GM03348 (cell line): Measurements from ENCODE around the gene SMARCD2.

Experiments used
- DNase-seq: peaks from one replicate; pipeline ENCODE4 v3.0.0; 2012; ENCODE audit warnings: low spot score

Gene SMARCD2

DNA sequence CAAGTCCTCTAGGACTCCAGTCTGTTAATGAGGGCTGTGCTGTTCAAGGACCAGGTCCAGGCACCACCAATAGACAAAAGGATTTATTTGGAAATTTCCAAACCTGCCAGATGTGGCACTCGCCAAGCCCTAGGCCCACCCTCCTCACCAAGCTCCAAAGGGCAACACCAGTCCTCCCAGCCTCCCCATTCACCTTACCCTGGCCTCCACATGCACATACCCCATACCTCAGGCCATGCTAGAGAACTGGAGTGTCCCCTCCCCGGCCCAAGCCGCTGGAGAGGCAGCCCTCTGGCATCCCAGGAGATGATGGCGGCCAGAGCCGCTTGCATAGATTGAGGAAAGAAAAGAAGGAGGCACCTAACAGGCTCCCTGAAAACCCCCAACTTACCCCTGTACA, 10.5 kb downstream of the SMARCD2 start:
- no peak for DNase-seq

- DNase-seq = no peak
These were observed 11.0 kb downstream of the SMARCD2 start for GRCh38 chr17:63831505-63831904.

GRCh38 chr17:63830904-63831491, 11.5 kb downstream of the SMARCD2 start:
- DNase-seq = no peak

DNA sequence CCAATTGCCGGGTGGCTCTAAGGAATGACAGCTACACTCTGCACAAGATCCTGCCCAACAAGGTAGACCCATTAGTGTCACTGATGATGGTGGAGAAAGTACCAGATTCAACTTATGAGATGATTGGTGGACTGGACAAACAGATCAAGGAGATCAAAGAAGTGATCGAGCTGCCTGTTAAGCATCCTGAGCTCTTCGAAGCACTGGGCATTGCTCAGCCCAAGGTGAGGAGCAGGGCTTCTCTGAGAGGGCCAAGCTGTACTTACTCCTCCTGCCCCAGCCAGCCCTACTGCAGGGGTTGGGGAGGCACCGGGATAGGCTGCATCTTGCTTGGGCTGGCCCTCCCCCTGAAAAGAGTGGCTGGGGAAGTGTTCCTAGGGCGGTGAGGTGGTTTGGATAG, 12.2 kb downstream of the SMARCD2 start:
- no peak for DNase-seq

DNA sequence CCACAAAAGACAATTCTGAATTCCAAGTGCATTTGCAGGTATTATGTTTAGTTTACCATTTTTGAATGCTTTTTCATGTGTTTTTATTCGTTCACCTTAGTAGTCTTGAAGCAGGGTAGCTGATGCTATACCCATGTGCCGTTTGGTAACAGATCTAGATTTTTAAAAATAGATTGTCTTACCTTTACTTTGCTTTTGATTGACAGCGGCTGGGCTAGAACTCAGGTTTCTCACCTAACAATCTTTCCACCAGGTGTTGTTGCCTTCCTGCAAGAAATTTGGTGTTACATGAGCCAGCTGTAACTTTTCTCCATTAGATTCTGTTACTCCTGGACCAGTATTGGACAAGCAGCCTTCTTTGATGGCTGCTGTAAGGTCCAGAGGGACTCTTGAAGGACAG, 13.5 kb downstream of the SMARCD2 start:
- DNase-seq = no peak

DNA sequence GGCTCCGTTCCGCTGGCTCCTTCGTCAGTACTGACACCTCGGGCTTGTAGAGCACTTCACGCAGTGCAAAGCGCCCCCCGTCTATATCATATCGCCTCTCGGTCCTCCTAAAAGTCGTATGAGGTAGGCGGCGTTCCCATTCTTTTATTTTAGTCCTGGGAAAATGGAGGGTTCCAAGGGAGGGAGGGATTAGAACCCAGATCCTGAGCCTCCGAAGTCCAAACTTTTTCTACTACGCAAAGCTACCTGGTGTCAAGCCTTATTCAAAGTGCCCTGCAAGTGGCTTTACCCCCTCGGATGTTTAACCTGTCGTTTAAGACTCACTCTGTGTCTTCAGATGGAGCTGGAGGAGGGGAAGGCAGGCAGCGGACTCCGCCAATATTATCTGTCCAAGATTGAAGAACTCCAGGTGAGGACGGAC, 14.7 kb downstream of the SMARCD2 start:
- no peak for DNase-seq

GRCh38 chr17:63827002-63827800, 15.3 kb downstream of the SMARCD2 start, which contains the start of the genes FTSJ3 and PSMC5:
Gene FTSJ3 (minus strand): TSS chr17:63827663. CDS start chr17:63826902, 761 bp downstream.
Gene PSMC5 (plus strand): TSS chr17:63827431. CDS start chr17:63827491, 60 bp downstream.
- peak; percentile 94 for DNase-seq

- DNase-seq = peak; percentile 41
These were observed 15.9 kb downstream of the SMARCD2 start for GRCh38 chr17:63826468-63827001.

- no peak for DNase-seq
These were observed 18.1 kb downstream of the SMARCD2 start for GRCh38 chr17:63824362-63824761.

- no peak for DNase-seq
These were observed 18.7 kb downstream of the SMARCD2 start for GRCh38 chr17:63823659-63824331.

GRCh38 chr17:63822537-63822936, 19.9 kb downstream of the SMARCD2 start:
- no peak for DNase-seq

DNA sequence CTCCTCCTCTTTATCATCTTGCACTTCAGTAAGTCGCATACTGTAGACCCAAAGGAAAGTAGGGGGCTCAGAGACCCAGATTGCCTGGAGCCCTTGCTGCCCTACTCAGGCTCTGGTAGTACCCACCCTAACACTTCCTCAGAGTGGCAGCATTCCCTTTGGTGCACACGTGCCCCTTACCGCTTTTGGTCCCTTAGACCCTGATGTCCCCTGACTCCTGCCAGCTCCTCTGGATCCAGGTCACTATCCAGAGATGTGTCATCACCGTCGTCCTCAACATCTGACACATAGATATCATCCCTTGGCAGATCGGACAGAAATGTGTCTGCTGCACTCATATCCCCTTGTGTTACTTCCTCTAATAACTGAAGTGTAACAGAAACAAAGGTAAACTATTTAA, 20.7 kb downstream of the SMARCD2 start:
- no peak for DNase-seq

GRCh38 chr17:63820963-63821561, 21.4 kb downstream of the SMARCD2 start:
- no peak for DNase-seq

DNA sequence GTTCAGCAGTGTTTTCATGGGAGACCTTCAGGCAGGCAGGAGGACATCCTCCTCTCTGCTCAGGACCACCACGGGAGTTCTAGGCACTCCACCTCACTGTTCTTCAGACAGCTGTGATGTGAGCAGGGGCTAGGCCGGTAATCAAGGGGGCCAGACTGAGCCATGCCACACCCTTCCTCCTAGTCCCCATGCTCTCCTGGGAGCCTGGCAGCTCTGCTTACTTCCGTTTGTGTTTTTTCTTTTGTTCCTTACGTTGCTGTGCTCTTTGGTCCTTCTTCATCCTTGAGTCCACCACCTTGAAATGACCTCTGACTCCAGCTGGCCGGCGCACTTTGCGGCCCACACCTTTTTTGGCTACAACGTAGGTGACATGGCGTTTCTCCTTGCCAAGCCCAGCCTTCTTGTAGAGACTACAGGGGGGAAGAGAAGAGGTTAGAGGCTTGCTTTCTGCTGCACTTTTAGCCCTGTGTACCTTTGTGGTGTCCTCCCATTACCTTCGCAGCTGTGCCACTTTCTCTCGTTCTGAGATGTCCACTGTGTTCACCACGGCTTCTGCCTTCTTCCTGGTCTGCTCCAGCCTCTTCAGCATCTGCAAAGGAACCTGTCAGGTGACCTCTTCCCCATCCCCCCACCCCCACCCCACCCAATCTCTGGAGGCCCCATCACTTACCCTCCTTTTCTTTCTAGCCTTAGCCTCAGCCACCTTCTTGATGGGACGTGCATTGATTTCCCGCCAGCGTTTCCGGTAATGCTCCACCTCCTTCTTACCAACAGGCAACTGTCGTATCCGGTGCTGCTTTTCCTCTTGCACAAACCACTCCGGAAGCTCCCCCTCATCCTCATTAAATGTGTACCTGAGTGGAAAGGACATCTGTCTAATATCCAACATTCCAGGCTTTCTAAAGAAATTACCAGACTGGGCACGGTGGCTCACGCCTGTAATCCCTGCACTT, 22.6 kb downstream of the SMARCD2 start:
- no peak for DNase-seq

DNA sequence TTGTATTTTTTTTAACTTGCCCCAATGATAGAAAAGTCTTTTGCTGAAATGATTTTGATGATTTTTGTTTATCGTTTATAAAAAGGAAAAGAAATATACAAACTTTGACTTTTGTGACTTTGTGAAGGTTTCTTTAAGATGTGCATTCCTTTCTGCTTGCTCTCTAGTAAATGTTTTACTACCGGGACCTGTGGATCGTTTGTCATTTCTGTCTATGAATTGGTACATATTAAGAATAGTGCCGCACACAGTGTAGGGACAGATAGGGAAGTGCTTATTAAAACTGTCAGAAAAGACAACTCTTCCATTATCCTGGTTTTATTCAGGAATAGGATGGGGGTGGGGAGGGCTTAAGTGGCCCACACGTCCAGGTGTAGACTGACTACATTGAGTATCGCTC, 23.4 kb downstream of the SMARCD2 start:
- DNase-seq = no peak

GRCh38 chr17:63817736-63818385, 24.6 kb downstream of the SMARCD2 start:
- DNase-seq = no peak

- DNase-seq = no peak
These were observed 25.8 kb downstream of the SMARCD2 start for GRCh38 chr17:63816669-63817068.

DNA sequence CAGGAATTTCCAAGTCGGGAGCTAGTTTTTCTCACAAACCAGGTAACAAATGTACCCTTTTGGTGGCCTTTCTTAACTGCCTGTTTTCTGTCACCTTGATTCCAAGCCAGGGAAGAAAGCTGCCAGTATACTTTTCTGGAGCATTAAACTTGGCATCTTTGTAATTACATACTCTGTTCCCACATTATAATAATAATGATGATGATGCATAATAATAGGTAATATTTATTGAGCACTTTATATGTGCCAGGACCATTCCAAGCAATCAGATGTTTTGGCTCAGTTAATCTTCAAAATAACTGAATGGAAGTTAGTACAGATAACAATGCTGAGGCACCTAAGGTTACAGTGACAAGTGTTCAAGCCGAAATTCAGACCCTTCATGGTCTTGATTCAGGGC, 26.4 kb downstream of the SMARCD2 start:
- no peak for DNase-seq

GRCh38 chr17:63809970-63810369, 32.5 kb downstream of the SMARCD2 start:
- DNase-seq = no peak

DNA sequence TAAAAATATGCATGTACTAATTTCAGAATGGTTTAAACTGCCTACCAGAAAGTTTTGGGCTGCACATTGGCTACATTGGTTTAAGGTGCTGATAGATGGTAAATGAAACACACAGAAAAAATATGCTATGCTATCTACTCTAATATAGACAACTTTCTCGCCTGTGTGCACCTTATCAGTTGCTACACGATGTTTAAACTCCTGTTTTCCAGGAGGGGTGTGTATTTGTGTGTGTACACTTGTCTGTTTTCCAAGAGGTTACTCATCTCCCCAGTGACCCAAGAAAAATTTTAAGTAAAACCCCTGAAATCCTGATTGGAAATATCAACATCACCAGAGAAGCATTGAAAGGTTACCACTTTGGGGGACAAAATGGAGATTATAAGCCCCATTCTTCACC, 36.9 kb downstream of the SMARCD2 start:
- no peak for DNase-seq

GRCh38 chr17:63804328-63804727, 38.2 kb downstream of the SMARCD2 start:
- DNase-seq = no peak
